GM12873 (cell line): ENCODE data around the gene CCDC107.

Experiments used
- CTCF ChIP-seq: IDR thresholded peaks from 2 replicates; pipeline ENCODE4 v1.5.1; 2012; ENCODE audit warnings: low read depth, mild to moderate bottlenecking, moderate library complexity, low read length, control low read depth; ENCODE audit not compliant: insufficient read depth; ENCODE audit errors: missing control alignments

CCDC107 gene

GRCh38 chr9:35681341-35682002 lies 23.4 kb downstream of the CCDC107 start:
- no peak for TF ChIP-seq CTCF

GRCh38 chr9:35682051-35682450 lies 24.0 kb downstream of the CCDC107 start:
- no peak for TF ChIP-seq CTCF

GRCh38 chr9:35682520-35683315 lies 24.6 kb downstream of the CCDC107 start:
- TF ChIP-seq CTCF, result no peak

- TF ChIP-seq CTCF, result no peak
Measured at GRCh38 chr9:35683323-35683722, 25.2 kb downstream of the CCDC107 start.

GRCh38 chr9:35684921-35685320 lies 26.8 kb downstream of the CCDC107 start:
- no peak for TF ChIP-seq CTCF

GRCh38 chr9:35685506-35685905 lies 27.4 kb downstream of the CCDC107 start:
- no peak for TF ChIP-seq CTCF
